ENCODE data around the gene CTNND2.

Gene CTNND2

DNA sequence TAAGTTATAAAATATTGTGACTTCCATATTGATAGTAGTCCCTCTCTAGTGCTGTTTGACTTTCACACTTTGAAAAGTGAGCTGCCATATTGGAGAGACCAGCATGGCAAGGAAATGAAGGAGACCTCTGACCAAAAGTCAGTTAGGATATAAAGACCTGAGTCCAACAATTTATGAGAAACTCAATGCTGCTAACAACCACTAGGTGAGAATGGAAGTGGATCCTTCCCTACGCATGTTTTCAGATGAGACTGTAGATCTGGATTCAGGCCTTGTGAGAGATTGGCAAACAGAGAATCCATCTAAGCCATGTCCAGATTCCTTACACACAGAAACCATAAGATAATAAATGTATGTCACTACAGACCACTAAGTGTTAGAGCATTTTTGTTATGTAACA lies 81.6 kb downstream of the CTNND2 start:
- H3K9me3 ChIP-seq (ENCODE audit: insufficient read depth, low read length, severe bottlenecking), result no peaks in the 10 kb centered on the region
- no peaks in the 10 kb centered on the region for H3K36me3 ChIP-seq (ENCODE audit: insufficient read depth, low read length)
- H3K4me1 ChIP-seq (ENCODE audit: insufficient read depth, low read length), result no peaks in the 10 kb centered on the region
- ATAC-seq (ENCODE audit: insufficient read depth, low read depth) (no peak), DNase-seq (no peak)
- H2AFZ ChIP-seq (ENCODE audit: low read depth, low read length), result no peak overlapping the region; the same call in 1 of the 2 replicates
- no peaks in the 10 kb centered on the region for H3K27me3 ChIP-seq (ENCODE audit: insufficient read depth, low read length, poor library complexity)
- TF ChIP-seq, protein P1, sequence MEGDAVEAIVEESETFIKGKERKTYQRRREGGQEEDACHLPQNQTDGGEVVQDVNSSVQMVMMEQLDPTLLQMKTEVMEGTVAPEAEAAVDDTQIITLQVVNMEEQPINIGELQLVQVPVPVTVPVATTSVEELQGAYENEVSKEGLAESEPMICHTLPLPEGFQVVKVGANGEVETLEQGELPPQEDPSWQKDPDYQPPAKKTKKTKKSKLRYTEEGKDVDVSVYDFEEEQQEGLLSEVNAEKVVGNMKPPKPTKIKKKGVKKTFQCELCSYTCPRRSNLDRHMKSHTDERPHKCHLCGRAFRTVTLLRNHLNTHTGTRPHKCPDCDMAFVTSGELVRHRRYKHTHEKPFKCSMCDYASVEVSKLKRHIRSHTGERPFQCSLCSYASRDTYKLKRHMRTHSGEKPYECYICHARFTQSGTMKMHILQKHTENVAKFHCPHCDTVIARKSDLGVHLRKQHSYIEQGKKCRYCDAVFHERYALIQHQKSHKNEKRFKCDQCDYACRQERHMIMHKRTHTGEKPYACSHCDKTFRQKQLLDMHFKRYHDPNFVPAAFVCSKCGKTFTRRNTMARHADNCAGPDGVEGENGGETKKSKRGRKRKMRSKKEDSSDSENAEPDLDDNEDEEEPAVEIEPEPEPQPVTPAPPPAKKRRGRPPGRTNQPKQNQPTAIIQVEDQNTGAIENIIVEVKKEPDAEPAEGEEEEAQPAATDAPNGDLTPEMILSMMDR (IDR thresholded peaks at IDR 0.05; ENCODE audit: borderline replicate concordance, extremely low read depth, low read length, poor library complexity, severe bottlenecking), result no peak
- TF ChIP-seq EZH2 (IDR thresholded peaks at IDR 0.05; ENCODE audit: borderline replicate concordance, low read depth, low read length, severe bottlenecking), result no peak
- no peak overlapping the region for H3K9ac ChIP-seq (ENCODE audit: low read depth, low read length)
- no peaks in the 10 kb centered on the region for H4K20me1 ChIP-seq (ENCODE audit: insufficient read depth, low read length)
- H3K4me2 ChIP-seq (ENCODE audit: insufficient read depth, low read length), result no peak overlapping the region
- H3K27ac ChIP-seq (ENCODE audit: low read length), result no peak overlapping the region
- no peaks in the 10 kb centered on the region for H3K79me2 ChIP-seq (ENCODE audit: insufficient read depth, low read length)
- H3K4me3 ChIP-seq (ENCODE audit: low read depth in 1 of 2, low read length in 2 of 2), result no peak overlapping the region

DNA sequence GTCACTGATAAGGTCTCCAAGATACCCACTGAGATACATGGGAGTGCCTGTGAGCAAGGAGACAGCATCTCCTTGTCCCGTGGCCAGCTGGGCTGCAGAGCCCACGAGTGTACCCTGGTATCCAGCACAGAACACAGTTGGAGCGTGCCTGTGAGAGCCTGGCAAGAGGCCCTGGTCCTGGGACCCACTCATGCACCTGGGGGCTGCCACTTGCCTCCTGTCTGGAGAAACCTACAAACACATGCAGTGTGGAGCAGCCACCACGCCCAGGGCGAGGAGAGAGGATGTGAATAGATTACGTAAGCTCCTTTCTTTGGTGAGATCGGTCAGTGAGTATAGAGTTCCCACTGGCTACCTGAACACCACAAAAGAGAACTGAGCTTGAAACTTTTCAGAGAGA lies 88.3 kb downstream of the CTNND2 start:
- Histone ChIP-seq H4K20me1 (ENCODE audit: insufficient read depth, low read length) (no peaks in the 10 kb centered on the region), H3K79me2 (ENCODE audit: insufficient read depth, low read length) (no peaks in the 10 kb centered on the region), H3K27me3 (ENCODE audit: insufficient read depth, low read length, poor library complexity) (no peaks in the 10 kb centered on the region), H3K4me3 (ENCODE audit: low read depth in 1 of 2, low read length in 2 of 2) (no peak overlapping the region), H2AFZ (ENCODE audit: low read depth, low read length) (no peak overlapping the region), H3K9ac (ENCODE audit: low read depth, low read length) (no peak overlapping the region), H3K36me3 (ENCODE audit: insufficient read depth, low read length) (no peaks in the 10 kb centered on the region), H3K4me1 (ENCODE audit: insufficient read depth, low read length) (no peaks in the 10 kb centered on the region), H3K9me3 (ENCODE audit: insufficient read depth, low read length, severe bottlenecking) (no peaks in the 10 kb centered on the region), H3K4me2 (ENCODE audit: insufficient read depth, low read length) (no peak overlapping the region), H3K27ac (ENCODE audit: low read length) (no peak overlapping the region)
- ATAC-seq (ENCODE audit: insufficient read depth, low read depth) (no peak), DNase-seq (no peak)
- no peak for TF ChIP-seq EZH2 (IDR thresholded peaks at IDR 0.05; ENCODE audit: borderline replicate concordance, low read depth, low read length, severe bottlenecking)
- TF ChIP-seq, protein P1 (IDR thresholded peaks at IDR 0.05; ENCODE audit: borderline replicate concordance, extremely low read depth, low read length, poor library complexity, severe bottlenecking), result no peak

DNA sequence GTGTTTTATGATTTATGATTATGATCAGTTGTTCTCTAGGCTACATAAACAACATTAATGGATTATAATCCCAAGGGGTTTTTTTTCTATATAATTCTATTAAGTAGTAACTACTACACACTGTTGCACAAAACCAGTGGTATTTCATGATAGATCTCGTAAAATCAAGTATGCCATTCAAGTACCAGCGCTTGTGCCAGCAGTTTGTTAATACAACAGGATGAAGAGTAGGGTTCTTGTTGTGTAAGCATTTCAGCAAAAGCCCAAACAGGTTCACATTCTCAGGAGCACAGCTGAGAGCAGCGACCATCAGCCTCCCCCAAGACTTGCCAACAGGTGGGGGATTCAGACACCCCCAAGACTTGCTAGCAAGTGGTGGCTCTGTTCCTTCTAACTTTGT lies 88.8 kb downstream of the CTNND2 start:
- H3K4me2 ChIP-seq (ENCODE audit: insufficient read depth, low read length), result no peak overlapping the region
- no peaks in the 10 kb centered on the region for H3K36me3 ChIP-seq (ENCODE audit: insufficient read depth, low read length)
- no peak overlapping the region for H2AFZ ChIP-seq (ENCODE audit: low read depth, low read length)
- no peaks in the 10 kb centered on the region for H4K20me1 ChIP-seq (ENCODE audit: insufficient read depth, low read length)
- H3K4me3 ChIP-seq (ENCODE audit: low read depth in 1 of 2, low read length in 2 of 2), result no peak overlapping the region
- H3K27ac ChIP-seq (ENCODE audit: low read length), result no peak overlapping the region
- no peaks in the 10 kb centered on the region for H3K79me2 ChIP-seq (ENCODE audit: insufficient read depth, low read length)
- DNase-seq, result no peak
- H3K9ac ChIP-seq (ENCODE audit: low read depth, low read length), result no peak overlapping the region
- TF ChIP-seq, protein P1 (IDR thresholded peaks at IDR 0.05; ENCODE audit: borderline replicate concordance, extremely low read depth, low read length, poor library complexity, severe bottlenecking), result no peak
- TF ChIP-seq EZH2 (IDR thresholded peaks at IDR 0.05; ENCODE audit: borderline replicate concordance, low read depth, low read length, severe bottlenecking), result no peak
- H3K4me1 ChIP-seq (ENCODE audit: insufficient read depth, low read length), result no peaks in the 10 kb centered on the region
- no peaks in the 10 kb centered on the region for H3K27me3 ChIP-seq (ENCODE audit: insufficient read depth, low read length, poor library complexity)
- no peak for ATAC-seq (ENCODE audit: insufficient read depth, low read depth)
- H3K9me3 ChIP-seq (ENCODE audit: insufficient read depth, low read length, severe bottlenecking), result no peaks in the 10 kb centered on the region

DNA sequence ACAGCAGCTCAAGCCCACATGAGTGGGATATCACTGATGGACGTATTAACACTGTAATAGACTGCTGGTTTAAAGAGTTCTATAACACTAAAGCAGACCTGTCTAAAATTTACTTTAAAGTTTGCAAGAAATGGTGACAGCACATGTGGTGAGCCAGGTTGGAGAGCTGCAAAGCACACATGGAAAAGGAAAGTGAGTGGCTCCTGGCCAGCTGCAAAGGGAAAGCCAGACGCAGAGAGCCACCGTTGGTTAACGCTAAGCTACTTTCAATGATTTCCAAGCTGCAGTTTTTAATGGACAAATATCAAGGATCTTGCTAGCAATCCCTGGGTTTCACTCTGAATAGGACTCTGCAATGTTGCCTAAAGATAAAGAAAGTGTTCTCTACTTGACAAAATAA lies 89.9 kb downstream of the CTNND2 start:
- ATAC-seq (ENCODE audit: insufficient read depth, low read depth) (no peak), DNase-seq (no peak)

More for the DNA sequence above, 89.9 kb downstream of the CTNND2 start:
- H4K20me1 ChIP-seq (ENCODE audit: insufficient read depth, low read length), result no peaks in the 10 kb centered on the region
- no peak overlapping the region for H2AFZ ChIP-seq (ENCODE audit: low read depth, low read length)
- no peaks in the 10 kb centered on the region for H3K36me3 ChIP-seq (ENCODE audit: insufficient read depth, low read length)
- no peaks in the 10 kb centered on the region for H3K4me1 ChIP-seq (ENCODE audit: insufficient read depth, low read length)
- H3K4me3 ChIP-seq (ENCODE audit: low read depth in 1 of 2, low read length in 2 of 2), result no peak overlapping the region
- H3K27ac ChIP-seq (ENCODE audit: low read length), result no peak overlapping the region
- TF ChIP-seq EZH2 (IDR thresholded peaks at IDR 0.05; ENCODE audit: borderline replicate concordance, low read depth, low read length, severe bottlenecking), result no peak
- H3K4me2 ChIP-seq (ENCODE audit: insufficient read depth, low read length), result no peak overlapping the region
- H3K9me3 ChIP-seq (ENCODE audit: insufficient read depth, low read length, severe bottlenecking), result no peaks in the 10 kb centered on the region
- no peak overlapping the region for H3K9ac ChIP-seq (ENCODE audit: low read depth, low read length)
- no peaks in the 10 kb centered on the region for H3K27me3 ChIP-seq (ENCODE audit: insufficient read depth, low read length, poor library complexity)
- no peaks in the 10 kb centered on the region for H3K79me2 ChIP-seq (ENCODE audit: insufficient read depth, low read length)

Data from DND-41 (cell line).